Right lobe of liver (tissue), 4 donors: Measurements from ENCODE around the gene ANKRD18B.
"Not testable (repeated sequence)": the region's sequence is repeated elsewhere in the genome, so short reads cannot be mapped to it uniquely, and the experiment has no call there.

Experiments
- POLR2A ChIP-seq: fragments of 450-650 bp; IDR thresholded peaks from one replicate; pipeline ENCODE4 v1.6.1; 2017; ENCODE audit warnings: antibody characterized with exemption, mild to moderate bottlenecking
- TF ChIP-seq, protein P1 (sequence below), 4 donors: fragments of 200-600 bp in 3 of 4; fragments of 450-650 bp in 1 of 4; IDR thresholded peaks; one replicate each; pipeline versions ENCODE4 v1.5.1 to v1.8.0; 2016 to 2022; ENCODE audit warnings: antibody characterized with exemption in 4 of 4, mild to moderate bottlenecking in 2 of 4
- donor health status: DM: no; HTN: no; CAD: no.
- donor health status: DM: no; HTN: no; CAD: no.
- donor health status: DM: no; HTN: yes; CAD: no.

DNA sequence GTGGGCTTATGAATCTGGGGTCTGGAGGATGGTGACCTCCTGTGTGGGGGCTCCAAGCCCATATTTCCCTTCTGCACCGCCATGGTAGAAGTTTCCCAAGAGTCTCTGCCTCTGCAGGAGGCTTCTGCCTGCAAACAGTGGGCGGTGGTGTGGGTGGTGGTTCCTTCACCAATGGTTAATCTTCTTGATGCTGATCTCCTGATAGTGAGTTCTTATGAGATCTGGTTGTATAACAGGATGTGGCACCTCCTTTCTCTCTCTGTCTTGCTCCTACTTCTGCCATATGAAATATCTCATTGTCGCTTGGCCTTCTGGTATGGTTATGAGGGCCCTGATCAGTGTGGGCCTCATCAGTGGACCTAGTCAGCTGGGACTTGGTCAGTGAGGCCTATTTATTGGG is 73.3 kb downstream of the ANKRD18B start:
- TF ChIP-seq, protein P1, sequence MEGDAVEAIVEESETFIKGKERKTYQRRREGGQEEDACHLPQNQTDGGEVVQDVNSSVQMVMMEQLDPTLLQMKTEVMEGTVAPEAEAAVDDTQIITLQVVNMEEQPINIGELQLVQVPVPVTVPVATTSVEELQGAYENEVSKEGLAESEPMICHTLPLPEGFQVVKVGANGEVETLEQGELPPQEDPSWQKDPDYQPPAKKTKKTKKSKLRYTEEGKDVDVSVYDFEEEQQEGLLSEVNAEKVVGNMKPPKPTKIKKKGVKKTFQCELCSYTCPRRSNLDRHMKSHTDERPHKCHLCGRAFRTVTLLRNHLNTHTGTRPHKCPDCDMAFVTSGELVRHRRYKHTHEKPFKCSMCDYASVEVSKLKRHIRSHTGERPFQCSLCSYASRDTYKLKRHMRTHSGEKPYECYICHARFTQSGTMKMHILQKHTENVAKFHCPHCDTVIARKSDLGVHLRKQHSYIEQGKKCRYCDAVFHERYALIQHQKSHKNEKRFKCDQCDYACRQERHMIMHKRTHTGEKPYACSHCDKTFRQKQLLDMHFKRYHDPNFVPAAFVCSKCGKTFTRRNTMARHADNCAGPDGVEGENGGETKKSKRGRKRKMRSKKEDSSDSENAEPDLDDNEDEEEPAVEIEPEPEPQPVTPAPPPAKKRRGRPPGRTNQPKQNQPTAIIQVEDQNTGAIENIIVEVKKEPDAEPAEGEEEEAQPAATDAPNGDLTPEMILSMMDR (IDR thresholded peaks at IDR 0.05): not testable (repeated sequence)
- not testable (repeated sequence) for TF ChIP-seq POLR2A
